Pons (tissue), 1 donor: ENCODE data around the gene ATG7.
"Not testable (repeated sequence)": the region's sequence is repeated elsewhere in the genome, so short reads cannot be mapped to it uniquely, and the experiment has no call there.

Source experiments
- DNase-seq: peaks from one replicate; pipeline ENCODE4 v3.0.0-alpha.2; 2016; ENCODE audit warnings: low spot score

The ATG7 gene

DNA sequence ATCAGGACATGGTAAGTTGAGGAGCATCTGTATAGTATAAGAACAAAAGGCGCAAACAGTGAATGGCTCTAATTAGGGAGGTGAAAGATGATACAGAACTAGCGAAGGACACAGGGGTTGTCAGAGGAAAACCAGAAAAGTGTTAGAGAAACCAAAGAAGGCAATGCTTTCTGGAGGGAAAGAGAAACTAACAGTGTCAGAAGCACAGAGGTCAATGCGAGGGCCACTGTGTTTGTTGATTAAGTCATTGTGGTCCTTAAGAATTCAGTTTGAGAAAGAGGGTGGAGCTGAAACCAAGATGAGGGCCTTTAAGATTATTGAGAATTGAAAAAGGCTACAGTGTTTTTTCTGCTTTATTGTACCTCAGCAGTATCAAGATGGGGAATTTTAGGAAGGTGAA is 28.8 kb downstream of the ATG7 start:
- DNase-seq, result no peak

DNA sequence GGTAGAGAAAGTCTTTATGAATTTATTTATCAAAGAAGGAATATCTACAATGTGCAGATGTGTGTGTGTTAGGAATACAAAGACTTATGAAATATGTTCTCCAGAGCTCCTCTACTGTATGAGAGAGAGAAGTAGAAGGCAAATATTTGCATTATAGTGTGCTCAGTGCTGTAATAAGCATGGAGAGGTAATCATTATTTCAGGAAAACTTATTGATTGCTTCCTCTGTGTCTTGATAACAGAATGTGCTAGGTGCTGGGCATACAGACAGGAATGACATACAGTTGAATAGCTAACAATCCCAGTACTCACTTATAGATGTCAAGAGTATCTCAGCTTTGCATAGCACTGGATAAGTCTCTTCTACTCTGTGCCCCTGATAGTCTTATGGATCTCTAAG is 30.2 kb downstream of the ATG7 start:
- DNase-seq, result no peak

DNA sequence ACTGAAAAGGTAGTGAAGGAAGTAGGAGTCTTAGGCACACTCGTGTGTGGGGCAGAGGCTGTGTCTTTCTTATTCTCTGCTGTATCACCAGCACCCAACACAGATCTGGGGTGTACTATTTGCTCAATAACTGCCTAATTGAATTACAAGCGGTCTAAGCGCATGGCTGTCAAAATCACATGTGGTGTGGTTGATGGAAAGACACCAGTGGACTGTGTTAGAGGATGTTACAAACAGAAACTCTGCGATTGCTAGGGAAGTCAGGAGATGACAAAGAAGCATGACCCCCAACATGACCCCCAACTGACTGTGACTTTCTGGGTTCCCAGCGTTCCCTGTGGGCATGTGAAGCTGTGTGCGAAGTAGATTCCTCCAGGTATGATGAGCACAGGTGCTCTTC is 32.0 kb downstream of the ATG7 start:
- no peak for DNase-seq

DNA sequence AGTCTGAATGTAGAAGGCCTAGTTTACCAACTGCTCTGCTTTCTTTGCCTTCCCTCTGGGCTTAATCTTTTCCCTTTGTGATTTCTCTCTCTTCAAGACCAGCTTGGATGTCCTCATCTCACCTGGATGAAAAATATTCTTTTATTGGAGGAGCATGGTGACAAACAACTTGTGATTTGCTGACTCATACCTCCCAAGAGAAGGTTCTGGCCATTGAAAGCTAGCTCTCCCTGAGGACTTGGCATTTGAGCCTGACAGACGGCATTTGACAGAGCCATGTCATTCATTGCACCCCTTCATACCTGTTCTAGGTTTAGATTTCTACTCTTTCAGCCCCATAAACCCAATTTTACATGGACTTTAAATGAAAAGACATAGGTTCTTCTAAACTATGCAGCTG is 33.3 kb downstream of the ATG7 start:
- no peak for DNase-seq

DNA sequence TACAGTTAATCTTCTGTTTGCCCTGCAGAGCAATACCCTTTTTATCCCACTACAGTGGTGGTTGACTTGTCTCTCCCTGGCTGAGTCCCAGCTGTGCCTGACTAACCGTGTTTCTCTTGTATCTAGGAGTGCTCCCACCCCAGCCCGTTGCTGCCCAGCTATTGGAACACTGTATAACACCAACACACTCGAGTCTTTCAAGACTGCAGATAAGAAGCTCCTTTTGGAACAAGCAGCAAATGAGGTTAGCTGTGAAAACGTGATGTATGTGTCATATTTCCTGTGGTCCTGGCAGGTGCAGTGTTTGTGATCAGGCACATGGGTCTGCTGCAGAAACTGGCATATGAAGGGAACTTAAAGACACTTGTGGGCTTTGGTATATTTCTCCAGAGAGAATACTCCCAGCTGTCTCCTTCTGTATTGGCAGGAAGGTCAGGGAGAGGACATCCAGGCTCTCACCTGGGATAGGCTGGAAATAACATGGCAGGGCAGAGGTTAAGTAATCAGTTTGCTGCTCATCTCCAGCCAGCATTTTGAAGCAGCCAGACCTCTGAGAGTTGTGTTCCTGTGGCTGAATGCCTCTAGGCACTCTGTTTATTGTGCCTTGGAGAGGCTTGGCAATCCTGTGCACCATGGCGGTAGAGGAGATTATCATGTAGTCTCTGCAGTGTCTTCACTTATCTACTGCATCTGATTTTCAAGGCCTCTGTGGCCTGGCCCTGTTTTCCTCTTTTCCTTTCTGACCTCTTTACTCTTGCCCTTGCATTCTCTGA is 34.8 kb downstream of the ATG7 start:
- DNase-seq, result no peak

DNA sequence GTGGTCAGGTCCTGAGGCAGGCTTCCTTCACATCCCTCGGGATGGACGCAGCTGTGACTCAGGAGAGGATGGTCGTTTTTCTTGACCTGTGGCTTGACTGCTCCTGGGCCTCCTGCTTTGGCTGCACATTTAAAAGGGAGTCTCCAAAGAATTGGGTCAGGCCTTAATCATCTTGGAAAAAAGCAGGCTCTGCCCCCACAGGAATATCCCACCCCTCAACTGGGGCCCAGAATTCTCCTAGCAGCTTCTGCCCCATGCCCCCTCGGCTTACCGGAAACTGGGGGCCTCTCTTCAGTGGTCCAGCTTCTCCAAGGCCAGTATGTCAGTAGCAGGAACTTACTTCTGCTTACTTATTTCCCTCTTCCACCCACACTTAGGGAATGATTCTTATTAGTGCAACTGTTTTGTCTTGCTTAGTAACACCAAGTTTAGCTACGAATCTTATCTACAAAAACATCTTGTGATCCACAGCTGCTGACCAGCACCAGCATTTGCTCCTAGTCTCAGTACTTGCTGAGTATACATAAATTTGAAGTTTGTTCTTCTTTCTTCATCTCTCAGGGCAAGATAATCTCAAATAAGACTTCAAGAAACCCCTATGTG is 35.7 kb downstream of the ATG7 start:
- DNase-seq, result peak; percentile 57

DNA sequence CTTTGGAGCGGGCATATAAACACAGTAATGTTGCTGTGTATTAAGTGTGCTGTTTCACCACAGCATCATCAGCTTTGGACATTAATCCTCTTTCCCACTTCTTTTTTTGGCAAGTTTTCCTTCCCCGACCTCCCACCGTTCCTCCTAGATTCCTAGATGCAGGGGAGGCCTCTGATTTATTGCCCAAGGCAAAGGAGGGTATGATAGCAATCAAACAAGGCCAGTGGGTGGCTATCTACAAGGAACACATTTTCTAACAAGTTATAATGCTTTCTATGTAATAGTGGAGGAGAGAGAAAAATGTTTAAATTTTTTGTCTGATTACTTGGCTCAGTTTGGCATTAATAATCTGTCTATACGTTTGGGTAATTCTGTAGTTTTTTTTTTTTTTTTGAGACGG is 38.1 kb downstream of the ATG7 start:
- DNase-seq, result no peak

DNA sequence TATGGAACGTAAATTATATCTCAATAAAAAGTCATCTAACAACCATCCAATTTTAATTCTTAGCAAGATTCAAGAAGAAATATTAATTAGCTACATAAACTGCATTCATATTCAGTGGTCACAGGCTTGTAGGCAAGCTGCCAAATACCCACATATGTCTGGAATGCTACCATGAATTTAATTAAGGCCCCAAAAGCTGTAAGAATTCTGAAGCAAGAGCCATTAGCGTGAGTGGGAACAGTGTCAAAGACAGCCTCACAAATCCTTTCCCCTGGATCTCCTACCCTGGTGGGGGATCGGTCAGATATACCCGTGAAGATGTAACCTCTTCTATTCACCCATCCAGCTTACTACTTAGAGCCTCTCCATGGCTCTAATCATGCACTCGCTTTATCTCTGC is 40.0 kb downstream of the ATG7 start:
- DNase-seq, result no peak

DNA sequence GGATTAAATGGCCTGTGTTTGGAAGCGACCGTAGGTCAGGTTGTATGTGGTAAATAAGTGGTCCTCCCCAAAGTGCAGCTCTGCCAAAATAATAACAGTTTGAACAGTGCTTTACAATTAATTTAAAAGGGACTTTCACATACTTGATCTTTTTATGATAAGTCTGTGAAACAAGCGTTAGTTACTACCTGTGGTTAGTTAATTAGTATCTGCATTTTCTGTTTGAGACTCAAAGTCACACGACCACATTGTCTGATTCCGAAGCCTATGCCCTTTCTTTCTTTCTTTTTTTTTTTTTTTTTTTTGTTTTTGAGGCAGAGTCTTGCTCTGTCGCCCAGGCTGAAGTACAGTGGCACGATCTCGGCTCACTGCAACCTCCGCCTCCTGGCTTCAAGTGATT is 45.1 kb downstream of the ATG7 start:
- DNase-seq, result no peak

DNA sequence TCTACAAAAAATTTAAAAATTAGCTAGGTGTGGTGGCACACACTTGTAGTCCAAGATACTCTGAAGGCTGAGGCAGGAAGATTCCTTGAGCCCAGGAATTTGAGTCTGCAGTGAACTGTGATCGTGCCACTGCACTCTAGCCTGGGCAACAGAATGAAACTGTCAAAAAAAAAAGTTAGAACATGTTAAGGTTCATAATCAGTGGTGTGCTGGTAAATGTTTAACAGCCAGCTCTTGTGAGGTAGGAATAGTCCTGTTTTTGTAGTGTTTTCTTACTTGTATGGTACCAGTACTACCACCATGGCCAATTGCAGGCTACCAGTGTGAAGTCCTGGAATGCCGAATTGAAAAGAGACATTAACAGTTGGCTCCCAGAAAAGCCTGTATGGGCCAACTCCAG is 50.7 kb downstream of the ATG7 start:
- no peak for DNase-seq

DNA sequence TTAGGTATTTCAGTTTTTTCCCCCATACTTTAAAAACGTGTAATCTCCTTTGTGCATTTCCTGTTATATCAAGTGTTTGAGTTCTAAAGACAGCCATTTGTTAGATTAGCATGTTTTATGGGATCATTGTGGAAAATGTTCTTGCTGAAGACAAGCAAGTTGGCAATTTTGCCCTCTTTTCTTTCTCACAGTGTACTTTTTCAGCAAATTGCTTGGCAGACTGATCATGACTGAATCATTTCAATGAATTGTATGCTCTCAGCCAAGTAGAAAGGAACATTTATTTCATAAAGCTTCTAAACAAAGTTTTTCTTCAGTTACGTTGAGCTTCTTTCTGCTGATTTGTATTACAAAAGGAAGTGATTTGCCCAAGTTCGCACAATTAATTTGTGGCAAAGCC is 51.6 kb downstream of the ATG7 start:
- DNase-seq, result peak; percentile 24

DNA sequence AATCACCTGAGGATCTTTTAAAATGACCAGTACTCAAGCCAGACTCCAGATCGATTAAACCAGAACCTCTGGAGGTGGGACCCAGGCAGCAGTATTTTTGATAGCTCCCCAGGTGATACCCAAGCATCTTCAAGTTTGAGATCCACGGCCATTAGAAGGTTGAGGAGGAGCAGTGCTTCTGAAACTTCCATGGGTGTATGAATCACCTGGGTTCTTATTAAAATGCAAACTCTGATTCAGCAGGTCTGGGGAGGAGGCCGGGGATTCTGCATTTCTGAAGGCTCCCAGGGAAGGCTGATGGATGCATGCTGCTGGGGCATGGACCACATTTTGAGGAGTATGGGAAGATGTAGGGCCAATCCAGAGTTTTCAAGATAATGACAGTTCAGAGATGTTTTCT is 55.4 kb downstream of the ATG7 start:
- DNase-seq, result no peak

DNA sequence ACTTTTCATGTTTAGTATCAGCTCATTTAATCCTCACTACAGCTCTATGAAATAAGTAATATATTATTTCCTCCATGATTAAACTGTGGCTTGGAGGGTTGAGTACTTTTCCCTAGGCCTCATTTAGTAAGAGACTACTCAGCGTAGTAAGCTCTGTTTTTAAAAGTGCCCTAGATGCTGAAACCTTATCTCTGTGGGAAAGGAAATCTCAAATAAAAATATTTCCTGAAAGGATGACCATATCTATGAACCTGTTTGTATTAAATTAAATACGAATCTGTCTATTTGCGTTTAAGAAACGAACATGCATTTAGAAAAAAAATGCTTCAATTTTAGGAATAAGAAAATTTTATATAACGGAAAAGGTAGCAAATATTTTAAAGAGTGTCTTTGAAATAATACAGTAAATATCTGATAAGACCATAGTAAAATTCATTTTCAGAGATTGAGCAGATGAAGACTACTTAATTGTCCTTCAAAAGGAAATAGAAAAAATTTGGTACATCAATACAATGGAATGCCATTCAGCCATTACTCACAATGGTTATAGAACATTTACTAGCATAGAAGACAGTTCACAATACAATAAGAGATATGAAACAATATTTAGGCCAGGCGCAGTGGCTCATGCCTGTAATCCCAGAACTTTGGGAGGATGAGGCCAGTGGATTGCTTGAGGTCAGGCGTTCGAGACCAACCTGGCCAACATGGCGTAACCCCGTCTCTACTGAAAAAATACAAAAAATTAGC is 56.2 kb downstream of the ATG7 start:
- no peak for DNase-seq

DNA sequence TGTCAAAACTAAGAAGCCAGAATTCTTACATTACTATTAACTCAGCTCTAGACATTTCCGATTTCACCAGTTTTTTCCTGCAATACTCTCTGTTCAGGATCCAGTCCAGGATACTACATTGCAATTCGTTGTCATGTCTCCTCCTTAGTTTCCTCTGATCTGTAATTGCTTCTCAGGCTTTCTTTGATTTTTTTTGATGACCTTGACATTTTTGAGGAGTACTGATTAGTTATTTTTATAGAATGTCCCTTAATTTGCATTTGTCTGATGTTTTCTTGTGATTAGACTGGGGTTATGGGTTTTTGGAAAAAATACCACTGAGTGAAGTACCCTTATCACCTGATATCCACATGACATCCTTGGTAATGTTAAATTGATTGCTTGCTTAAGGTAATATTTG is 57.6 kb downstream of the ATG7 start:
- no peak for DNase-seq

DNA sequence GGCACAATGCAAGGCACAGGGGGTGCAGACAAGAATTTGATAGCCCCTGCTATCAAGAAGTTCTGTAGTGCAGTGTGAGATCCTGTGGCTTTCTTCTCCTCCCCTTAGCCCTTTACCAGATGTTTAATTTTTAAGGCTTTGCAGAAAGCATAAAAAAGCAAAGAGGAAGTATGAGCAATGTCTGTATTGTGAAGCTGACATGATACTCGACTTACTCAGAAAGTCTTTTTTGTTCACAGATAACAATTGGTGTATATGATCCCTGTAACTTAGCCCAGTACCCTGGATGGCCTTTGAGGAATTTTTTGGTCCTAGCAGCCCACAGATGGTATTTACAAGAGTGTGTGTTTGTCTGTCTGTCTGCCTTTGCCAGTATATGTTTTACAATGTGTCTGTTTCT is 58.9 kb downstream of the ATG7 start:
- no peak for DNase-seq

DNA sequence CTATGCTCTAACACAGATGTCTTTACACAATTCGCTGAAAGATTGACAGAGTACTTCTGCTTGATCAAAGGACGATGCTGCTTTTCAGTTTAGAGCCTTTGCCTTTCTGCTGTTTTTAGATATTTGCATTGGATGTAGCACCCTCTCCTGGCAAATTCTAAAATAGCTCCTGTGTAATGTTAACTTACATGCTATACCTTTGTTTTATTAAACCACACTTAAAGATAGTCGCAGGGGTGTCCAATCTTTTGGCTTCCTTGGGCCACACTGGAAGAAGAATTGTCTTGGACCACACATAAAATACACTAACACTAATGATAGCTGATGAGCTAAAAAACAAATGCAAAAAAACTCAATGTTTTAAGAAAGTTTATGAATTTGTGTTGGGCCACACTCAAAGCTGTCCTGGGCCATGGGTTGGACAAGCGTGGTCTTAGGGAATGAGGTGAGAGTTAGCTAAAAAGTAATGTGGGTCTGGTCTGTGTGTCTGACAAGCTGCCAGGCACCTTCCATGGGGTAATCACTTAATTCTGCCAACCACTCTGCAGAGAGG is 62.9 kb downstream of the ATG7 start:
- peak; percentile 73 for DNase-seq

DNA sequence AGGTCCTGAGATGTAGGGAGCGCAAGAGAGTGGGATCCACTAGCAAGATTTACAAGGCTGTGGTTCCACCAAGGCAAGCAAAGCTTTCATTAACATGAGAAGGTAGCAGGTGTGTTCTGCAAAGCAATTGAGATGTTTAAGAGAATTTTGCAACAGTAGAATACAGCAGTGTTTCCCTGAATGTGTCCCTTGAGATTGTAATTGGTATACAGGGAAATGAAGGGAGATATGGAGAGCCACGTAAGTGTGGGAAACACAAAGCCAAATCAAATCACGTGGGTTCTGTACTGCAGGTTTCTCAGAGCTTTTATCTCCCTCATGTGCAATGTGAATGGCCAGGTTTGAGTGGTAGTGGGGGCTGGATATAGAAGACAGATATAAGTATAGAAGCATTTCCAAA is 67.3 kb downstream of the ATG7 start:
- no peak for DNase-seq

DNA sequence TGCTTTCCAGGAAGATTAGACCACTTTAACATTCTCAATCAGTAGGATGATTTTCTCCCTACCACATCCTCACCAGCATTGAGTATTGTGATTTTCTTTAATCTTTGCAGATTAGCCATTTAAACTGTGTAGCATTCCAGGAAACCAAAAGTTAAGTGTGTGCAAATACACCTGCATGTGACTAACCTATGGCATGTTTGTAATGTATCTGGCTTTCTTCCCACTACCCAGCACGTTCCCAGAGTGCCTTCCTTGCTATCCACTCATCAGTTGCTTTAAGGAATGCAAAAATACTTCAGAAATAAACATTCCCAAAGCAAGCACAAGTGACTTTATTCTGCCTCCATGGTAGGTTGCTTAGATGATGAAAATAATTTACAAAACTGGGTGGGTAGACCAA is 74.2 kb downstream of the ATG7 start:
- no peak for DNase-seq

DNA sequence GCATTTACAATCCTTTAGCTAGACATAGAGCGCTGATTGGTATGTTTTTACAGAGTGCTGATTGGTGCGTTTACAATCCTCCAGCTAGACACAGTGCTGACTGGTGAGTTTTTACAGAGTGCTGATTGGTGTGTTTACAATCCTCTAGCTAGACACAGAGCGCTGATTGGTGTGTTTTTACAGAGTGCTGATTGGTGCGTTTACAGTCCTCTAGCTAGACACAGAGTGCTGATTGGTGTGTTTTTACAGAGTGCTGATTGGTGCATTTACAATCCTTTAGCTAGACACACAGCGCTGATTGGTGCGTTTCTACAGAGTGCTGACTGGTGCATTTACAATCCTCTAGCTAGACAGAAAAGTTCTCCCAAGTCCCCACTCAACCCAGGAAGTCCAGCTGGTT is 76.7 kb downstream of the ATG7 start:
- not testable (repeated sequence) for DNase-seq

DNA sequence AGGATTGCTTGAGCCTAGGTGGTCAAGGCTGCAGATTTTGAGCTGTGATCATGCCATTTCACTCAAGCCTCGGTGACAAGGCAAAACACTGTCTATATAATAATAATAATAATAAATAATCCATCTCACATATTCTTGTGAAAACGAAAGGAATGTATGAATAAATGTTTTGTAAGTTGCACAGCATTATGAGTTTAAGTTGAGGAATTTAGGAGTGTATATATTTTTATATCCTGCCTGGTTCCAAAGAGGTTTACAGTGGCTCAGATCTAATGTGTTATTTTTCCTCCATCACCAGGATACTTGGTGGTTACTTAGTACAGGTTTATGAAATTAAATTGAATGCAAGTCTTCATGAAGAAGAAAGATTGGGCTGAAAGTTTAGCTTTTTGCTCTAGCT is 77.2 kb downstream of the ATG7 start:
- DNase-seq, result no peak

DNA sequence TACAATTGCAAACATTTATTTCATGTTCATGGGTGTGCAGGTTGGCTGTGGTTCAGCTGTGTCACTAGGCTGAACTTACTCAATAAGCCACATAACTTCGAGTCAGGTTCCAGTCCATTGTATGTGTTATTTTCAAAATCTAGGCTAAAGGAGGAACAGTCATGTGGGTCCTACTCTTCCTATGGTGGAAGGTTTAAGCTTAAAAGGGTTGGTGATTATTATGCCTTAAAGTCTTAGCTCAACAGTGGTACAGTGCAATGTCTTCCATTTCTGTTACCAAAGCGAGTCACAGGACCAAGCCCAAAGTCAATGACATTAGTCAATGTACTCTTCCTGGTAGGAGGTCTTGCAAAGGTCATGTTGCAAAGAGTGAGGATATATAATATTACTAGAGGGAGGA is 78.2 kb downstream of the ATG7 start:
- no peak for DNase-seq

DNA sequence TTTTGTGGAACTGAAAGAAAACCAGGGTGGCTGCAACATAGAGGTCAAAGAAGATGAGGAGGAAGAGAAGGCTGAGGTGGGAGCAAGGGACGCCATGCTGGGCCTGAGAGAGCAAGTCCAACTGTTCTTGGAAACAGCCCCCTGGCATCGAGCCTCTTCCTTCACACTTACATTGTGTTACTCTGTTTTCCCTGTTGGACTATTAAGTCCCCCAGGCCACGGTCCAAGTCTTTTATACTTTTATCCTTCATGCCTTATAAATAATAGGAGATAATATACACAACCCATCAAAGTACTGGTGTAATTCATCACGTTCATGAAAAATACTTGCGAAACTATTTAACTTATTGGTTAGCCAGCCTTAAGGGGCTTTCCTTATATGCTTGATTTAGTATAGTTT is 79.3 kb downstream of the ATG7 start:
- DNase-seq, result no peak

DNA sequence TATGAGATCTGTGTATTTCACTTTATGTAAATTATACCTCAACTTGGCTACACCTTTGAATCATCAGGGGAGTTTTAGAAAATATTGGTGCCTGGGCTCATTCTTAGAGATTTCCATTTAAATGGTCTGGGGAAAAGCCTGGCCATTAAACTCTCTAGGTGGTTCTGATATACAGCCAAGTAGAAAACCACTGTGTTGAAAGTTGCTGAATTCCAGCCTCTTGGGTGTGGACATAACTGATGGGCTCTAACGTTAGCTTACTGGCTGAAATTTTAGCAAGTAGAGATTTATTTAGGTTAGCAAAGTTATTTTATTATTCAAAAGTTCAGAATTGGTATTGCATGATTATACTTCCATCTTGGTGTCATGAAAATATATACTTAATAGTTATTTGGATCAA is 84.1 kb downstream of the ATG7 start:
- DNase-seq, result no peak
